Vagina (tissue), 2 donors: ENCODE data around the gene RGL3. TPM values are rescaled to one million over a fixed set of nuclear protein-coding genes. Genes with fewer than 3 reads are reported as not detected.

Experiments used
- DNase-seq, 2 donors: peaks; one replicate each; pipeline ENCODE4 v3.0.0-alpha.2; 2017; ENCODE audit errors: extremely low spot score in 2 of 2
- H3K27ac ChIP-seq: fragments of 200-600 bp; sonication (generic); one replicate; pipeline ENCODE4 v1.5.1; 2019
- H3K27me3 ChIP-seq: fragments of 200-600 bp; sonication (generic); one replicate; pipeline ENCODE4 v1.5.1; 2019
- H3K36me3 ChIP-seq, 2 donors: fragments of 200-600 bp; sonication (generic); one replicate each; pipeline ENCODE4 v1.5.1; 2017 to 2019
- H3K4me1 ChIP-seq: fragments of 200-600 bp; sonication (generic); one replicate; pipeline ENCODE4 v1.5.1; 2019
- H3K4me3 ChIP-seq, 2 donors: fragments of 200-600 bp; sonication (generic); 1 replicate in 1 of 2; 2 replicates in 1 of 2; pipeline ENCODE4 v1.5.1; 2016 to 2019
- H3K9me3 ChIP-seq: fragments of 200-600 bp; sonication (generic); one replicate; pipeline ENCODE4 v1.5.1; 2019
- CTCF ChIP-seq, 3 experiments: fragments of 450-650 bp in 2 of 3; fragments of 200-600 bp in 1 of 3; sonication (generic) in 1 of 3; IDR thresholded peaks; one replicate each; pipeline ENCODE4 v1.5.1; 2017 to 2019; ENCODE audit warnings: antibody characterized with exemption in 3 of 3, mild to moderate bottlenecking in 2 of 3, moderate library complexity in 2 of 3
- POLR2A ChIP-seq, 2 donors: fragments of 450-650 bp; IDR thresholded peaks; one replicate each; pipeline ENCODE4 v1.6.1; 2017; ENCODE audit warnings: antibody characterized with exemption in 2 of 2, mild to moderate bottlenecking in 2 of 2, moderate library complexity in 2 of 2
- POLR2AphosphoS5 ChIP-seq, 2 donors: sonication (generic); formaldehyde crosslinking; IDR thresholded peaks; one replicate each; pipeline ENCODE4 v1.9.0; 2017; ENCODE audit warnings: antibody characterized with exemption in 2 of 2, mild to moderate bottlenecking in 2 of 2, low read depth in 1 of 2; ENCODE audit not compliant: insufficient read depth in 1 of 2
- intact Hi-C: fragments of 100-400 bp; cut with DNase I; formaldehyde crosslinking; loops from one replicate; pipeline ENCODE4 v1.15.1; 2023
- total RNA-seq: library from RNA; depleted of rRNA; stranded (reverse); fragments of >200 nt; gene quantifications from one replicate; pipeline ENCODE4 v1.2.3, GENCODE V29; 2016

The RGL3 gene
- total RNA-seq, 1 donor from 2014 or later: 19.6 TPM

- no peaks in the 10 kb centered on the region for H3K4me1 ChIP-seq
- H3K9me3 ChIP-seq: no peaks in the 10 kb centered on the region
- no peak for DNase-seq
- H3K27me3 ChIP-seq: no peaks in the 10 kb centered on the region
- H3K4me3 ChIP-seq: no peak overlapping the region
- no peak for TF ChIP-seq POLR2A (IDR thresholded peaks at IDR 0.05)
- TF ChIP-seq CTCF (IDR thresholded peaks at IDR 0.05): no peak
- no peak for TF ChIP-seq POLR2AphosphoS5 (IDR thresholded peaks at IDR 0.05; ENCODE audit: insufficient read depth in 1 of 2, low read depth in 1 of 2)
- intact Hi-C loops: no loop called here
- H3K36me3 ChIP-seq: no peaks in the 10 kb centered on the region
- H3K27ac ChIP-seq: no peak overlapping the region
These were observed 13.1 kb downstream of the RGL3 start for GRCh38 chr19:11405846-11406643.

DNA sequence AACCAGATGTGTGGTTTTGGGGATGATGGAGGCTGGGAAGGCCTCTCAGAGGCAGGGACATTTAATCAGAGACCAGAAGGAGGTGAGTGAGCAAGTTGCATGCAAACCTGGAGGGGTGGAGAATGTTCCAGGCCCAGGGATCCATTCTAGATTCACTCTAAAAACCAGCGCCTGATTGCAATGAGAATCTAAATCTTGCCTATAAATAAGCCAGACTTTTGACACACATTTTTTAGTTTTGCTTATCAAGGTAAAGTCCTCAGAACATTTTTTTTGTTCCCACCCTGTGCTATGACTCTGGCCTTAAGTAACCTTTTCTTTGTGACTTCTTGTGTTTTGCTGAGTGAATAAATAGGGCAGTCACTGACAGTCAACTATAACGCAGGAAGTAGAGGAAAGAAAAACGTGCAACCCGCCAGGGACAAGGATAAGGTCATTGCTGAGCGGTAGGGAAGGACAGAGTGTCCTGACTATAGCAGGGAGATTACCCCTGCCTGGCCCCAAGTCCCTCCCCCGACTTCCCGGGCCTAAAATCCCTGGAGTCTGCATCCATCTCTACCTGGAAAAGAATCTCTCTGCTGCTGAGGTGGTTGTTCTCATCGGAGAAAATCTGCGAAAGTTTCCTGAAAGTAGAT, 14.4 kb downstream of the RGL3 start:
- H3K4me3 ChIP-seq: no peak overlapping the region
- TF ChIP-seq CTCF (IDR thresholded peaks at IDR 0.05) (no peak), POLR2AphosphoS5 (IDR thresholded peaks at IDR 0.05; ENCODE audit: insufficient read depth in 1 of 2, low read depth in 1 of 2) (no peak), POLR2A (IDR thresholded peaks at IDR 0.05) (no peak)
- intact Hi-C loops: no loop called here
- H3K27ac ChIP-seq: no peak overlapping the region
- no peaks in the 10 kb centered on the region for H3K4me1 ChIP-seq
- no peak for DNase-seq
- H3K36me3 ChIP-seq: peaks cover 0 to under 1% of the 10 kb centered on the region in 2 donors
- no peaks in the 10 kb centered on the region for H3K9me3 ChIP-seq
- no peaks in the 10 kb centered on the region for H3K27me3 ChIP-seq

- intact Hi-C loops: no loop called here
- H3K9me3 ChIP-seq: no peaks in the 10 kb centered on the region
- DNase-seq: no peak
- peaks cover 0 to 4% of the 10 kb centered on the region in 2 donors for H3K36me3 ChIP-seq
- TF ChIP-seq POLR2A (IDR thresholded peaks at IDR 0.05): no peak
- no peak for TF ChIP-seq CTCF (IDR thresholded peaks at IDR 0.05)
- no peak for TF ChIP-seq POLR2AphosphoS5 (IDR thresholded peaks at IDR 0.05; ENCODE audit: insufficient read depth in 1 of 2, low read depth in 1 of 2)
- no peaks in the 10 kb centered on the region for H3K27me3 ChIP-seq
- no peaks in the 10 kb centered on the region for H3K4me1 ChIP-seq
- no peak overlapping the region for H3K4me3 ChIP-seq
- no peak overlapping the region for H3K27ac ChIP-seq
These were observed 17.1 kb downstream of the RGL3 start for GRCh38 chr19:11401808-11402543.

DNA sequence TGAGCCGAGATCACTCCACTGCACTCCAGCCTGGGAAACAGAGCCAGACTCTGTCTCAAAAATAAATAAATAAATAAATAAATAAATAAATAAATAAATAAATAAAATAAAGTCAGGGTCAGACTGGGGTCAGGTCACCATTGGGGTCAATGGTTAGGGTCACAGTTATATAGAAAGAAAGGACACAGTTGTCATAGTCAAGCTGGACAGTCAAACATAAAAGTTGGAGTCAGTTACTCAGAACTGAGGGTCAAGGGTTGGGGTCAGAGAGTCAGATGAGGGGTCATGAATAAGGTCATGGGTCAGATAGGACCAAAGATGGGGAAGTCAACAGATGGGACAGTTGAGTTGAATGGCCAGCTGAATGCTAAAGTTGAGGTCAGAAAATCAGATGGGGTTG, 18.3 kb downstream of the RGL3 start:
- Histone ChIP-seq H3K4me3 (no peak overlapping the region), H3K4me1 (no peaks in the 10 kb centered on the region), H3K36me3 (peaks cover 0 to 4% of the 10 kb centered on the region in 2 donors), H3K27ac (no peak overlapping the region), H3K27me3 (no peaks in the 10 kb centered on the region), H3K9me3 (no peaks in the 10 kb centered on the region)
- TF ChIP-seq POLR2AphosphoS5 (IDR thresholded peaks at IDR 0.05; ENCODE audit: insufficient read depth in 1 of 2, low read depth in 1 of 2) (no peak), CTCF (IDR thresholded peaks at IDR 0.05) (no peak), POLR2A (IDR thresholded peaks at IDR 0.05) (no peak)
- DNase-seq: no peak
- intact Hi-C loops: no loop called here
